HEK293 (cell line): ENCODE results near the gene SETDB2.

ENCODE experiments used
- CTCF ChIA-PET: fragments of 350-600 bp; formaldehyde crosslinking; extraction: SDS; loops from one replicate; lab custom pipeline; 2021; ENCODE audit warnings: antibody characterized with exemption; lab: Yijun Ruan, JAX
- POLR2A ChIA-PET: fragments of 300-600 bp; formaldehyde crosslinking; extraction: SDS; loops from one replicate; lab custom pipeline; 2020; ENCODE audit warnings: antibody characterized with exemption, inconsistent platforms; lab: Yijun Ruan, JAX
- H3K27ac ChIP-seq: fragments of 200-500 bp; sonication (Bioruptor generic); 2 replicates; pipeline ENCODE4 v1.5.1; 2014; ENCODE audit warnings: low read depth, low read length, control low read depth, inconsistent platforms; ENCODE audit errors: extremely low read depth
- H3K36me3 ChIP-seq, 2 experiments: fragments of 200-500 bp in 1 of 2; sonication (Bioruptor generic) in 1 of 2; 1 replicate in 1 of 2; 2 replicates in 1 of 2; pipeline ENCODE4 v1.5.1; 2014 to 2017; ENCODE audit warnings: inconsistent platforms in 2 of 2, low read length in 2 of 2; ENCODE audit not compliant: control insufficient read depth in 2 of 2, insufficient read depth in 1 of 2
- H3K4me1 ChIP-seq: fragments of 200-500 bp; sonication (Bioruptor generic); 2 replicates; pipeline ENCODE4 v1.5.1; 2014; ENCODE audit warnings: mild to moderate bottlenecking, low read length, inconsistent platforms; ENCODE audit not compliant: control insufficient read depth, insufficient read depth
- H3K4me3 ChIP-seq: 2 replicates; pipeline ENCODE4 v1.5.1; 2011; ENCODE audit warnings: low read depth, mild to moderate bottlenecking, control low read depth, low read length, moderate library complexity
- H3K9me3 ChIP-seq: fragments of 200-500 bp; sonication (Bioruptor generic); 2 replicates; pipeline ENCODE4 v1.5.1; 2014; ENCODE audit warnings: low read depth, low read length, inconsistent platforms; ENCODE audit not compliant: control insufficient read depth, insufficient read depth
- GLIS2 ChIP-seq: fragments of 450-650 bp; formaldehyde crosslinking; IDR thresholded peaks from 2 replicates; pipeline ENCODE4 v1.5.1; 2016; ENCODE audit warnings: missing biosample characterization, missing genetic modification characterization
- ZBTB17 ChIP-seq: fragments of 450-650 bp; formaldehyde crosslinking; IDR thresholded peaks from 2 replicates; pipeline ENCODE4 v1.5.1; 2016; ENCODE audit warnings: missing biosample characterization, missing genetic modification characterization
- ZBTB20 ChIP-seq: fragments of 450-650 bp; formaldehyde crosslinking; IDR thresholded peaks from 2 replicates; pipeline ENCODE4 v1.5.1; 2016; ENCODE audit warnings: missing biosample characterization, missing genetic modification characterization
- ZNF146 ChIP-seq: fragments of 450-650 bp; formaldehyde crosslinking; IDR thresholded peaks from 2 replicates; pipeline ENCODE4 v1.5.1; 2016; ENCODE audit warnings: missing biosample characterization, missing genetic modification characterization
- ZNF274 ChIP-seq, 2 experiments: fragments of 200-500 bp in 1 of 2; fragments of 450-650 bp in 1 of 2; sonication (Bioruptor generic) in 1 of 2; formaldehyde crosslinking in 1 of 2; IDR thresholded peaks; 2 replicates each; pipeline versions ENCODE4 v1.5.1 to v1.6.1; 2014 to 2016; ENCODE audit warnings: borderline replicate concordance in 1 of 2, inconsistent platforms in 1 of 2, low read length in 1 of 2, missing biosample characterization in 1 of 2, missing genetic modification characterization in 1 of 2
- ZNF324 ChIP-seq: fragments of 450-650 bp; formaldehyde crosslinking; IDR thresholded peaks from 2 replicates; pipeline ENCODE4 v1.5.1; 2016; ENCODE audit warnings: missing biosample characterization, missing genetic modification characterization
- TF ChIP-seq, protein P1 (sequence below): fragments of 450-650 bp; formaldehyde crosslinking; conservative IDR thresholded peaks from 2 replicates; pipeline ENCODE4 v1.5.1; 2016; ENCODE audit warnings: low read depth, missing biosample characterization, missing genetic modification characterization
- TF ChIP-seq, protein P2 (sequence below): fragments of 450-650 bp; formaldehyde crosslinking; IDR thresholded peaks from 2 replicates; pipeline ENCODE4 v1.5.1; 2016; ENCODE audit warnings: missing biosample characterization, missing genetic modification characterization, borderline replicate concordance
- TF ChIP-seq, protein P3 (sequence below): fragments of 450-650 bp; formaldehyde crosslinking; IDR thresholded peaks from 2 replicates; pipeline ENCODE4 v1.5.1; 2016; ENCODE audit warnings: missing biosample characterization, missing genetic modification characterization
- TF ChIP-seq, protein P4 (sequence below): fragments of 450-650 bp; IDR thresholded peaks from 2 replicates; pipeline ENCODE4 v1.5.1; 2018; ENCODE audit warnings: missing biosample characterization, mild to moderate bottlenecking, missing genetic modification characterization
- TF ChIP-seq, protein P5 (sequence below): fragments of 450-650 bp; formaldehyde crosslinking; IDR thresholded peaks from 2 replicates; pipeline ENCODE4 v1.5.1; 2017; ENCODE audit warnings: missing biosample characterization, missing genetic modification characterization

The SETDB2 gene

DNA sequence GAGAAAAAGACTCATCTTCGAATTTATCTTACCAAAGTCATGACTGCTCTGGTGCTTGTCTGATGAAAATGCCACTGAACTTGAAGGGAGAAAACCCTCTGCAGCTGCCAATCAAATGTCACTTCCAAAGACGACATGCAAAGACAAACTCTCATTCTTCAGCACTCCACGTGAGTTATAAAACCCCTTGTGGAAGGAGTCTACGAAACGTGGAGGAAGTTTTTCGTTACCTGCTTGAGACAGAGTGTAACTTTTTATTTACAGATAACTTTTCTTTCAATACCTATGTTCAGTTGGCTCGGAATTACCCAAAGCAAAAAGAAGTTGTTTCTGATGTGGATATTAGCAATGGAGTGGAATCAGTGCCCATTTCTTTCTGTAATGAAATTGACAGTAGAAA, 32.5 kb downstream of the SETDB2 start (continued):
- TF ChIP-seq, protein P1, sequence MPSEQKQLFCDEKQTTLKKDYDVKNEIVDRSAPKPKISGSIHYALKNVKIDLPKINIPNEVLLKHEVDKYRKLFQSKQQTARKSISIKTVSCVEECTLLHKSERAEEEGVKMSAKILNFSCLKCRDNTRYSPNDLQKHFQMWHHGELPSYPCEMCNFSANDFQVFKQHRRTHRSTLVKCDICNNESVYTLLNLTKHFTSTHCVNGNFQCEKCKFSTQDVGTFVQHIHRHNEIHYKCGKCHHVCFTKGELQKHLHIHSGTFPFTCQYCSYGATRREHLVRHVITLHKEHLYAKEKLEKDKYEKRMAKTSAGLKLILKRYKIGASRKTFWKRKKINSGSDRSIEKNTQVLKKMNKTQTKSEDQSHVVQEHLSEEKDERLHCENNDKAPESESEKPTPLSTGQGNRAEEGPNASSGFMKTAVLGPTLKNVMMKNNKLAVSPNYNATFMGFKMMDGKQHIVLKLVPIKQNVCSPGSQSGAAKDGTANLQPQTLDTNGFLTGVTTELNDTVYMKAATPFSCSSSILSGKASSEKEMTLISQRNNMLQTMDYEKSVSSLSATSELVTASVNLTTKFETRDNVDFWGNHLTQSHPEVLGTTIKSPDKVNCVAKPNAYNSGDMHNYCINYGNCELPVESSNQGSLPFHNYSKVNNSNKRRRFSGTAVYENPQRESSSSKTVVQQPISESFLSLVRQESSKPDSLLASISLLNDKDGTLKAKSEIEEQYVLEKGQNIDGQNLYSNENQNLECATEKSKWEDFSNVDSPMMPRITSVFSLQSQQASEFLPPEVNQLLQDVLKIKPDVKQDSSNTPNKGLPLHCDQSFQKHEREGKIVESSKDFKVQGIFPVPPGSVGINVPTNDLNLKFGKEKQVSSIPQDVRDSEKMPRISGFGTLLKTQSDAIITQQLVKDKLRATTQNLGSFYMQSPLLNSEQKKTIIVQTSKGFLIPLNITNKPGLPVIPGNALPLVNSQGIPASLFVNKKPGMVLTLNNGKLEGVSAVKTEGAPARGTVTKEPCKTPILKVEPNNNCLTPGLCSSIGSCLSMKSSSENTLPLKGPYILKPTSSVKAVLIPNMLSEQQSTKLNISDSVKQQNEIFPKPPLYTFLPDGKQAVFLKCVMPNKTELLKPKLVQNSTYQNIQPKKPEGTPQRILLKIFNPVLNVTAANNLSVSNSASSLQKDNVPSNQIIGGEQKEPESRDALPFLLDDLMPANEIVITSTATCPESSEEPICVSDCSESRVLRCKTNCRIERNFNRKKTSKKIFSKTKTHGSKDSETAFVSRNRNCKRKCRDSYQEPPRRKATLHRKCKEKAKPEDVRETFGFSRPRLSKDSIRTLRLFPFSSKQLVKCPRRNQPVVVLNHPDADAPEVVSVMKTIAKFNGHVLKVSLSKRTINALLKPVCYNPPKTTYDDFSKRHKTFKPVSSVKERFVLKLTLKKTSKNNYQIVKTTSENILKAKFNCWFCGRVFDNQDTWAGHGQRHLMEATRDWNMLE (tag by site-specific recombination) = no peak

DNA sequence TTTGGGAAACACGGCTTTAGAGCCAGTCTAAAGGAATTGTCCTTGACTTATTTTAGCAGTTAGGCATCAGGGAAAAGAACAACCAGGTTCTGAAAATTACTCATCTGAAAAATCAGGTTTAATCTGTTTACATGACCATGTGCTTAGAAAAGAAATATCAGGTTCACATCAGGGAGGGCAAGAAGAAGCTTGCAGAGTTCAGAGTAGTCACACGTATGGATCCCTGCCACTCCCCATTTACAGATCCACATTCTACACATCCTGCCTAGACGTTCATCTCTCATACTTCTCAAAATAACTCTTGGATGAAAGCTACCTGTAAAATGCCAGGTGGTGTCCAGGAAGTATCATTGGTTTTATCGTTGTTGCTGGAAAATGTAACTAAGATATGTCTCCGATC, 37.7 kb downstream of the SETDB2 start:
- CTCF ChIA-PET = no interaction called here
- Histone ChIP-seq H3K4me1 (no peaks in the 10 kb centered on the region), H3K36me3 (peaks cover 4 to 18% of the 10 kb centered on the region in 2 experiments), H3K27ac (no peak overlapping the region), H3K4me3 (no peak overlapping the region), H3K9me3 (no peaks in the 10 kb centered on the region)
- POLR2A ChIA-PET = interaction anchor here (0.6 kb wide), 1 partner anchor 111 kb away, joined by 5 read pairs; no protein-coding TSS in a partner anchor
- TF ChIP-seq, protein P2, sequence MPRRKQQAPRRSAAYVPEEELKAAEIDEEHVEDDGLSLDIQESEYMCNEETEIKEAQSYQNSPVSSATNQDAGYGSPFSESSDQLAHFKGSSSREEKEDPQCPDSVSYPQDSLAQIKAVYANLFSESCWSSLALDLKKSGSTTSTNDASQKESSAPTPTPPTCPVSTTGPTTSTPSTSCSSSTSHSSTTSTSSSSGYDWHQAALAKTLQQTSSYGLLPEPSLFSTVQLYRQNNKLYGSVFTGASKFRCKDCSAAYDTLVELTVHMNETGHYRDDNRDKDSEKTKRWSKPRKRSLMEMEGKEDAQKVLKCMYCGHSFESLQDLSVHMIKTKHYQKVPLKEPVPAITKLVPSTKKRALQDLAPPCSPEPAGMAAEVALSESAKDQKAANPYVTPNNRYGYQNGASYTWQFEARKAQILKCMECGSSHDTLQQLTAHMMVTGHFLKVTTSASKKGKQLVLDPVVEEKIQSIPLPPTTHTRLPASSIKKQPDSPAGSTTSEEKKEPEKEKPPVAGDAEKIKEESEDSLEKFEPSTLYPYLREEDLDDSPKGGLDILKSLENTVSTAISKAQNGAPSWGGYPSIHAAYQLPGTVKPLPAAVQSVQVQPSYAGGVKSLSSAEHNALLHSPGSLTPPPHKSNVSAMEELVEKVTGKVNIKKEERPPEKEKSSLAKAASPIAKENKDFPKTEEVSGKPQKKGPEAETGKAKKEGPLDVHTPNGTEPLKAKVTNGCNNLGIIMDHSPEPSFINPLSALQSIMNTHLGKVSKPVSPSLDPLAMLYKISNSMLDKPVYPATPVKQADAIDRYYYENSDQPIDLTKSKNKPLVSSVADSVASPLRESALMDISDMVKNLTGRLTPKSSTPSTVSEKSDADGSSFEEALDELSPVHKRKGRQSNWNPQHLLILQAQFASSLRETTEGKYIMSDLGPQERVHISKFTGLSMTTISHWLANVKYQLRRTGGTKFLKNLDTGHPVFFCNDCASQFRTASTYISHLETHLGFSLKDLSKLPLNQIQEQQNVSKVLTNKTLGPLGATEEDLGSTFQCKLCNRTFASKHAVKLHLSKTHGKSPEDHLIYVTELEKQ (tag by site-specific recombination) = no peak
- TF ChIP-seq, protein P3, sequence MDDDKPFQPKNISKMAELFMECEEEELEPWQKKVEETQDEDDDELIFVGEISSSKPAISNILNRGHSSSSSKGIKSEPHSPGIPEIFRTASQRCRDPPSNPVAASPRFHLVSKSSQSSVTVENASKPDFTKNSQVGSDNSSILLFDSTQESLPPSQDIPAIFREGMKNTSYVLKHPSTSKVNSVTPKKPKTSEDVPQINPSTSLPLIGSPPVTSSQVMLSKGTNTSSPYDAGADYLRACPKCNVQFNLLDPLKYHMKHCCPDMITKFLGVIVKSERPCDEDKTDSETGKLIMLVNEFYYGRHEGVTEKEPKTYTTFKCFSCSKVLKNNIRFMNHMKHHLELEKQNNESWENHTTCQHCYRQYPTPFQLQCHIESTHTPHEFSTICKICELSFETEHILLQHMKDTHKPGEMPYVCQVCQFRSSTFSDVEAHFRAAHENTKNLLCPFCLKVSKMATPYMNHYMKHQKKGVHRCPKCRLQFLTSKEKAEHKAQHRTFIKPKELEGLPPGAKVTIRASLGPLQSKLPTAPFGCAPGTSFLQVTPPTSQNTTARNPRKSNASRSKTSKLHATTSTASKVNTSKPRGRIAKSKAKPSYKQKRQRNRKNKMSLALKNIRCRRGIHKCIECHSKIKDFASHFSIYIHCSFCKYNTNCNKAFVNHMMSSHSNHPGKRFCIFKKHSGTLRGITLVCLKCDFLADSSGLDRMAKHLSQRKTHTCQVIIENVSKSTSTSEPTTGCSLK (tag by site-specific recombination) = no peak
- 0 out of 2 replicates have a peak, but pooled peaks have one; percentile 33 for TF ChIP-seq ZBTB17 (tag by site-specific recombination)

DNA sequence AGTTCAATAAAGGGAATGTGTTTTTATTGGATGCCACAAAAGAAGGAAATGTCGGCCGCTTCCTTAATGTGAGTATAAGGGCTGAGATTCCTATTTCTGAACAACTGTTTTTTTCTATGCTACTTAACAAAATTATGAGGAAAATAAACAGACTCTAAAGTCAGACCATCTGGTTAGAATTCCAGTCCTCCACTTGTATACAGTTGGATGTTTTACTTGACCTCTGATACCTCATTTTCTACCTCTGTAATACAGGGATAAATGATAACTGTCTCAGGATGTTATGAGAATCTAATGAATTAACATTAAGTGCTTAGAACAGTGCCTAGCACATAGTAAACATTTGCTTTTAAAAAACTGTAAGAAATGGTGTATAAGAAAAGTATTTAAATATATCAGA, 44.5 kb downstream of the SETDB2 start:
- Histone ChIP-seq H3K4me3 (no peak overlapping the region), H3K27ac (no peak overlapping the region), H3K9me3 (no peaks in the 10 kb centered on the region), H3K36me3 (no peaks in the 10 kb centered on the region; a peak in 1 of 3 replicates), H3K4me1 (no peaks in the 10 kb centered on the region)
- TF ChIP-seq ZNF146 (tag by site-specific recombination) (no peak), GLIS2 (tag by site-specific recombination) (no peak), ZBTB20 (tag by site-specific recombination) (no peak), ZNF324 (tag by site-specific recombination) (no peak), ZNF274 (IDR thresholded peaks at IDR 0.05; ENCODE audit: low read length) (no peak), ZNF274 (tag by site-specific recombination; IDR thresholded peaks at IDR 0.05; ENCODE audit: borderline replicate concordance) (no peak)
- TF ChIP-seq, protein P4, sequence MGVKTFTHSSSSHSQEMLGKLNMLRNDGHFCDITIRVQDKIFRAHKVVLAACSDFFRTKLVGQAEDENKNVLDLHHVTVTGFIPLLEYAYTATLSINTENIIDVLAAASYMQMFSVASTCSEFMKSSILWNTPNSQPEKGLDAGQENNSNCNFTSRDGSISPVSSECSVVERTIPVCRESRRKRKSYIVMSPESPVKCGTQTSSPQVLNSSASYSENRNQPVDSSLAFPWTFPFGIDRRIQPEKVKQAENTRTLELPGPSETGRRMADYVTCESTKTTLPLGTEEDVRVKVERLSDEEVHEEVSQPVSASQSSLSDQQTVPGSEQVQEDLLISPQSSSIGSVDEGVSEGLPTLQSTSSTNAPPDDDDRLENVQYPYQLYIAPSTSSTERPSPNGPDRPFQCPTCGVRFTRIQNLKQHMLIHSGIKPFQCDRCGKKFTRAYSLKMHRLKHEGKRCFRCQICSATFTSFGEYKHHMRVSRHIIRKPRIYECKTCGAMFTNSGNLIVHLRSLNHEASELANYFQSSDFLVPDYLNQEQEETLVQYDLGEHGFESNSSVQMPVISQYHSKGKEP = no peak
- TF ChIP-seq, protein P5, sequence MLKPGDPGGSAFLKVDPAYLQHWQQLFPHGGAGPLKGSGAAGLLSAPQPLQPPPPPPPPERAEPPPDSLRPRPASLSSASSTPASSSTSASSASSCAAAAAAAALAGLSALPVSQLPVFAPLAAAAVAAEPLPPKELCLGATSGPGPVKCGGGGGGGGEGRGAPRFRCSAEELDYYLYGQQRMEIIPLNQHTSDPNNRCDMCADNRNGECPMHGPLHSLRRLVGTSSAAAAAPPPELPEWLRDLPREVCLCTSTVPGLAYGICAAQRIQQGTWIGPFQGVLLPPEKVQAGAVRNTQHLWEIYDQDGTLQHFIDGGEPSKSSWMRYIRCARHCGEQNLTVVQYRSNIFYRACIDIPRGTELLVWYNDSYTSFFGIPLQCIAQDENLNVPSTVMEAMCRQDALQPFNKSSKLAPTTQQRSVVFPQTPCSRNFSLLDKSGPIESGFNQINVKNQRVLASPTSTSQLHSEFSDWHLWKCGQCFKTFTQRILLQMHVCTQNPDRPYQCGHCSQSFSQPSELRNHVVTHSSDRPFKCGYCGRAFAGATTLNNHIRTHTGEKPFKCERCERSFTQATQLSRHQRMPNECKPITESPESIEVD (tag by site-specific recombination) = no peak
- ChIA-PET CTCF (no interaction called here), POLR2A (no interaction called here)
